ENCODE results near the gene RNASEH2B. TPM values are rescaled to one million over a fixed set of nuclear protein-coding genes. Genes with fewer than 3 reads are reported as not detected.

Gene RNASEH2B
- total RNA-seq, 1 donor from 2014 or later, result 57.5 TPM

DNA sequence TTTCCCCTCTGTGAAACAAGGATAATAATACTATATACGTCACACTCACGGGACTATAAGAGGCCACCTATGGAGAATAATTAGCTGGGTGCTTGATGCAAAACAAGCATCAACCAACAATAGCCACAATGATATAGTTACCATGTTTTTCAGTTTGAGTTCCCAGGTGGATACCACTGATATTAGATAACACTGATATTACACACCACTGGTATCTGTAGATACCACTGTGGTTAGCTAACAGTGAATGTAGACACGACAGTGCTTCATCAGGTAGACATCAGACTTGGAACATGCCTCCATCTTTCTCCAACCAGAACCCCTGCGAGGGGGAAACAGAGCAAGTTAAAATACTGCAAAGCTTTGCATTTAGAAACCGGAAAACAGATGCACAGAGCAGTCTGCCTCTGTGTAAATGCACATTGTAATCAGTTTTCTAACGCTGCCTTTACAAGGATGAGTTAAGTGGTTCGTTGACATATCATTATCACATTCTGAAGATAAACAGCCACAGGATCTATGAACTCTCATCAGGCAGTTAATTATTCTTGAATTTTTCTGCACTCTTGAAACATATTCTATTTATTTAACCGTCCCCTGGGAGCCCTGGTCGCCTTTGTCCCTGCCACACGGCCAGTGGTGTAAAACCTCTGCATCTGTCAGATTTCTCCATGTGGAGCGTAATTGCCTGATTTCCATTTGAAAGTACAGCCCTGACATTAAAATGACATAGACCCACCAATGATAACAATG is 80.7 kb downstream of the RNASEH2B start:
- Mint-ChIP-seq H3K9me3 (peaks cover 4% of the 10 kb centered on the region), H3K36me3 (peaks cover 3% of the 10 kb centered on the region), H3K4me3 (peak overlapping the region; percentile 71), H3K27ac (peak overlapping the region; percentile 92), H3K27me3 (ENCODE audit: insufficient read depth, low read depth) (peaks cover 12% of the 10 kb centered on the region), H3K4me1 (peaks cover 52% of the 10 kb centered on the region)
- Histone ChIP-seq H3K4me1 (peaks cover 33% of the 10 kb centered on the region), H3K27ac (no peak overlapping the region), H3K27me3 (no peaks in the 10 kb centered on the region), H3F3A (ENCODE audit: low read depth) (peaks cover 7% of the 10 kb centered on the region), H4K20me1 (ENCODE audit: low read depth) (no peaks in the 10 kb centered on the region), H3K9me3 (ENCODE audit: low read depth) (no peaks in the 10 kb centered on the region), H2AFZ (replicated peaks) (peak overlapping the region; percentile 90), H3K9ac (no peak overlapping the region), H3K79me2 (ENCODE audit: low read depth) (no peaks in the 10 kb centered on the region), H3K4me2 (peak overlapping the region; percentile 67), H3K36me3 (no peaks in the 10 kb centered on the region), H3K4me3 (no peak overlapping the region)
- no peak for DNase-seq (ENCODE audit: low spot score)
- TF ChIP-seq EZH2phosphoT487 (IDR thresholded peaks at IDR 0.05) (no peak), EZH2 (IDR thresholded peaks at IDR 0.05) (no peak)
- TF ChIP-seq, protein P1, sequence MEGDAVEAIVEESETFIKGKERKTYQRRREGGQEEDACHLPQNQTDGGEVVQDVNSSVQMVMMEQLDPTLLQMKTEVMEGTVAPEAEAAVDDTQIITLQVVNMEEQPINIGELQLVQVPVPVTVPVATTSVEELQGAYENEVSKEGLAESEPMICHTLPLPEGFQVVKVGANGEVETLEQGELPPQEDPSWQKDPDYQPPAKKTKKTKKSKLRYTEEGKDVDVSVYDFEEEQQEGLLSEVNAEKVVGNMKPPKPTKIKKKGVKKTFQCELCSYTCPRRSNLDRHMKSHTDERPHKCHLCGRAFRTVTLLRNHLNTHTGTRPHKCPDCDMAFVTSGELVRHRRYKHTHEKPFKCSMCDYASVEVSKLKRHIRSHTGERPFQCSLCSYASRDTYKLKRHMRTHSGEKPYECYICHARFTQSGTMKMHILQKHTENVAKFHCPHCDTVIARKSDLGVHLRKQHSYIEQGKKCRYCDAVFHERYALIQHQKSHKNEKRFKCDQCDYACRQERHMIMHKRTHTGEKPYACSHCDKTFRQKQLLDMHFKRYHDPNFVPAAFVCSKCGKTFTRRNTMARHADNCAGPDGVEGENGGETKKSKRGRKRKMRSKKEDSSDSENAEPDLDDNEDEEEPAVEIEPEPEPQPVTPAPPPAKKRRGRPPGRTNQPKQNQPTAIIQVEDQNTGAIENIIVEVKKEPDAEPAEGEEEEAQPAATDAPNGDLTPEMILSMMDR (IDR thresholded peaks at IDR 0.05), result no peak

DNA sequence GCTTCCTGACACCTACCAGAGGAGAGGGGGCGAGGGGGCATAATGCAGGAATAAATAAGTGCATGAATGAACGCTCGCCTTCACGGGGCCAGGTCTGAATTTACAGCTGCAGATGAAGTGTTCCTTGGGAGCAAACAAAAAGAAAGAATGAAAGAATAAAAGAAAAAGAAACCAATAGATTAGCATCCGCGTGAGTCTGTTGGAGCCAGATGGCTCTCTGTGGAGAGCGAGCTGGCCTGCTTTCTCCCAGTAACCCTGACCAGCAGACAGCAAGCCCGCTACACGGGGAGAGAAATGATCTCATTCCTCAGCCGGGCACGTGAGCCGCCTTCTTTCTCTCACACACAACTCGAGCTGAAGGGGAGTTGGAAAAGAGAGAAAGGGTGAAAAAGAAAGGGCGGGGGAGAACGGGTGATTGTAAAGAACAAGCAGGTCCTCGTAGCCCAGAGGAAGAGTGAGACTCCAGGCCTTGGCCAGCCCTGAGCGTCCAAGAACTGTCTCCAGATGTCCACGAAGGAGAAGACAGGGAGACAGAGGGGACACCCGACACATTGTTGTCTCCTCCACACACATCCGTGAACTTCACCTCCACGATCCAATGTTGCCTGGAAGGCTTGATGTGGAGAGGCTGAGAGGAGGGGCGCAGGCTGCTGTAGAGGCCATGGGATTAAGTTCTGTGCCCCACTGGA is 81.4 kb downstream of the RNASEH2B start:
- Histone ChIP-seq H4K20me1 (ENCODE audit: low read depth) (no peaks in the 10 kb centered on the region), H3K4me3 (no peak overlapping the region), H3K9ac (no peak overlapping the region), H3K79me2 (ENCODE audit: low read depth) (no peaks in the 10 kb centered on the region), H3K36me3 (no peaks in the 10 kb centered on the region), H3K9me3 (ENCODE audit: low read depth) (no peaks in the 10 kb centered on the region), H3K4me1 (peaks cover 33% of the 10 kb centered on the region), H3F3A (ENCODE audit: low read depth) (peaks cover 7% of the 10 kb centered on the region), H3K27me3 (no peaks in the 10 kb centered on the region), H3K4me2 (peak overlapping the region; percentile 67), H2AFZ (replicated peaks) (peak overlapping the region; percentile 90), H3K27ac (no peak overlapping the region)
- TF ChIP-seq EZH2 (IDR thresholded peaks at IDR 0.05) (no peak), EZH2phosphoT487 (IDR thresholded peaks at IDR 0.05) (no peak)
- TF ChIP-seq, protein P1 (IDR thresholded peaks at IDR 0.05), result no peak
- H3K4me3 Mint-ChIP-seq, result peak overlapping the region; percentile 71
- peak; percentile 49 for DNase-seq (ENCODE audit: low spot score)
- peaks cover 3% of the 10 kb centered on the region for H3K36me3 Mint-ChIP-seq
- H3K4me1 Mint-ChIP-seq, result peaks cover 52% of the 10 kb centered on the region
- peaks cover 4% of the 10 kb centered on the region for H3K9me3 Mint-ChIP-seq
- H3K27me3 Mint-ChIP-seq (ENCODE audit: insufficient read depth, low read depth), result peaks cover 12% of the 10 kb centered on the region
- peak overlapping the region; percentile 92 for H3K27ac Mint-ChIP-seq

DNA sequence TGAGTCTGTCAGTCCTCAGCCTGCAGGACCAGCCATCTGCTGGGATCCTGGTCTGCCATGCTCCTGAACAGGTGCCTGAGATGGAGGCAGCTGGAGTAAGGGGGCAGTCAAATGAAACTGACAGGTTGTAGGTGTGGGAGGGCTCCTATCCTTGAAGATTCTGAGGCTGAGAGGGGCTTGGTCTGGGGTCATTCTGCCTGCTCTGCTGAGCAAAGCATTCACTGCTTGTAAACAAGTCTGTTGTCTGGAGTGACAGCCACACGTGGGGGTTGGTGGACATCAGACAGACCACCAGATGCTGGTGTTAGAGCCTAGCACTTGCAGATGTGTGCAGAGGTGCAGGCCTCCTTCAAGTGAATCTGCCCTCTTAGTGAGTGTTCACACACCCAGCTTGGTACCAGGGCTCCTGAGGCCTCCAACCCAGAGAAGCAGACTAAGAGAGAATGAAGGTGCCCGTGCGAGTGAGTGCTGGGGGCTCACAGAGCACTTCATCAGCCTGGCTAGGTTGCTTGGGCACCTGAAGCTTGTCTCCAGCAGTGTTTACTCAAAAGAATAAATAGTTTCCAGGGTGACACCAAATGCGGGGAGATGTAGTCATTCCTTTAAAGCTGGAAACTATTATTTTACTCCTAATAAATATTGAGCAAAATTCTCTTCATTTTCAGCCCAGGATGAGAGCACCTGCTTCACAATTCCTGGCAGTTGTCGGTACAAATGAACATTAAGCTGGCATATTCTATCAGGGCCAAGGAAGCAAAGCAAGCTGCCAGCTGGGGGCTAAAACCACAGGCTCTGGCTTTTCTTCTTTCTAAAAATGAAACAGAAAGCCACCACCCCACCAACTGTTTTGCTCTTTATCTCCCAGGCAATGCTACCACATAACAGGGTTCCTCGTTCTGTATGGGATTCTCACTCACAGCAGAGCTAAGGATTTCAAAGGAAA is 82.3 kb downstream of the RNASEH2B start:
- H3K9me3 Mint-ChIP-seq, result peaks cover 4% of the 10 kb centered on the region
- H3K4me1 Mint-ChIP-seq, result peaks cover 52% of the 10 kb centered on the region
- TF ChIP-seq, protein P1 (IDR thresholded peaks at IDR 0.05), result no peak
- TF ChIP-seq EZH2phosphoT487 (IDR thresholded peaks at IDR 0.05), result no peak
- no peak for TF ChIP-seq EZH2 (IDR thresholded peaks at IDR 0.05)
- Histone ChIP-seq H3K4me2 (peak overlapping the region; percentile 67), H3F3A (ENCODE audit: low read depth) (peaks cover 7% of the 10 kb centered on the region), H3K4me3 (no peak overlapping the region), H3K27me3 (no peaks in the 10 kb centered on the region), H4K20me1 (ENCODE audit: low read depth) (no peaks in the 10 kb centered on the region), H3K9me3 (ENCODE audit: low read depth) (no peaks in the 10 kb centered on the region), H3K36me3 (no peaks in the 10 kb centered on the region), H3K4me1 (peaks cover 33% of the 10 kb centered on the region), H2AFZ (replicated peaks) (no peak overlapping the region), H3K9ac (no peak overlapping the region), H3K27ac (no peak overlapping the region), H3K79me2 (ENCODE audit: low read depth) (no peaks in the 10 kb centered on the region)
- peak overlapping the region; percentile 42 for H3K4me3 Mint-ChIP-seq
- H3K27ac Mint-ChIP-seq, result peak overlapping the region; percentile 92
- H3K36me3 Mint-ChIP-seq, result peaks cover 3% of the 10 kb centered on the region
- peaks cover 12% of the 10 kb centered on the region for H3K27me3 Mint-ChIP-seq (ENCODE audit: insufficient read depth, low read depth)
- no peak for DNase-seq (ENCODE audit: low spot score)
